Caco-2 (cell line): Measurements from ENCODE around the gene NSF. TPM values are rescaled to one million over a fixed set of nuclear protein-coding genes. Genes with fewer than 3 reads are reported as not detected.
"Not testable (repeated sequence)": the region's sequence is repeated elsewhere in the genome, so short reads cannot be mapped to it uniquely, and the experiment has no call there.

Experiments
- BruUV-seq: library from RNA; stranded (reverse); fragments of 400-500 nt; replicated peaks from 2 replicates; lab custom pipeline; 2021; lab: Mats Ljungman, UMichigan
- CTCF ChIA-PET: fragments of 300-600 bp; sonication (Branson Sonifier 250); formaldehyde crosslinking; loops from one replicate; lab custom pipeline; 2022; ENCODE audit warnings: antibody characterized with exemption; lab: Charles Lee
- POLR2A ChIA-PET: fragments of 300-600 bp; sonication (Branson Sonifier 250); formaldehyde crosslinking; loops from one replicate; lab custom pipeline; 2022; ENCODE audit warnings: antibody characterized with exemption; lab: Charles Lee
- DNase-seq, 2 experiments: peaks; one replicate each; pipeline versions ENCODE4 v3.0.0 to v3.0.0-alpha.2; 2020 to 2022
- H3K27me3 ChIP-seq: replicated peaks from 2 replicates; pipeline ENCODE4 v1.6.0; 2011; ENCODE audit warnings: low read length; ENCODE audit not compliant: control insufficient read depth, insufficient read depth
- H3K36me3 ChIP-seq: 2 replicates; pipeline ENCODE4 v1.5.1; 2011; ENCODE audit warnings: low read length; ENCODE audit not compliant: control insufficient read depth, insufficient read depth
- H3K4me1 ChIP-seq: fragments of 250-450 bp; sonication (Bioruptor Pico); 2 replicates; pipeline ENCODE4 v1.5.1; 2020; ENCODE audit warnings: mild to moderate bottlenecking
- H3K4me3 ChIP-seq: 2 replicates; pipeline ENCODE4 v1.5.1; 2011; ENCODE audit warnings: low read depth, mild to moderate bottlenecking, control low read depth, low read length
- H3K9me3 ChIP-seq: fragments of 250-450 bp; sonication (Bioruptor Pico); 2 replicates; pipeline ENCODE4 v1.5.1; 2020; ENCODE audit warnings: mild to moderate bottlenecking, moderate library complexity
- H3K27ac Mint-ChIP-seq: one replicate; pipeline ENCODE4 v1.8.0; 2022; ENCODE audit warnings: mixed read lengths; ENCODE audit not compliant: unreplicated experiment
- H3K27me3 Mint-ChIP-seq: one replicate; pipeline ENCODE4 v1.8.0; 2022; ENCODE audit warnings: mixed read lengths; ENCODE audit not compliant: insufficient read depth, unreplicated experiment
- H3K36me3 Mint-ChIP-seq: one replicate; pipeline ENCODE4 v1.8.0; 2022; ENCODE audit warnings: mild to moderate bottlenecking, mixed read lengths; ENCODE audit not compliant: insufficient read depth, unreplicated experiment
- H3K4me1 Mint-ChIP-seq: one replicate; pipeline ENCODE4 v1.8.0; 2022; ENCODE audit warnings: low read depth, mixed read lengths; ENCODE audit not compliant: unreplicated experiment
- H3K4me3 Mint-ChIP-seq: one replicate; pipeline ENCODE4 v1.8.0; 2022; ENCODE audit warnings: mild to moderate bottlenecking, moderate library complexity, mixed read lengths; ENCODE audit not compliant: unreplicated experiment
- H3K9me3 Mint-ChIP-seq: one replicate; pipeline ENCODE4 v1.8.0; 2022; ENCODE audit warnings: mixed read lengths; ENCODE audit not compliant: unreplicated experiment
- intact Hi-C: fragments of 100-400 bp; cut with micrococcal nuclease; formaldehyde crosslinking; loops from one replicate; pipeline ENCODE4 v1.10.0; 2022; ENCODE audit not compliant: unreplicated experiment
- total RNA-seq: library from RNA; stranded (reverse); gene quantifications from 2 replicates; pipeline ENCODE4 v1.2.3, GENCODE V29; 2022

NSF gene
- total RNA-seq, 1 experiment from 2014 or later = 53.8 TPM

DNA sequence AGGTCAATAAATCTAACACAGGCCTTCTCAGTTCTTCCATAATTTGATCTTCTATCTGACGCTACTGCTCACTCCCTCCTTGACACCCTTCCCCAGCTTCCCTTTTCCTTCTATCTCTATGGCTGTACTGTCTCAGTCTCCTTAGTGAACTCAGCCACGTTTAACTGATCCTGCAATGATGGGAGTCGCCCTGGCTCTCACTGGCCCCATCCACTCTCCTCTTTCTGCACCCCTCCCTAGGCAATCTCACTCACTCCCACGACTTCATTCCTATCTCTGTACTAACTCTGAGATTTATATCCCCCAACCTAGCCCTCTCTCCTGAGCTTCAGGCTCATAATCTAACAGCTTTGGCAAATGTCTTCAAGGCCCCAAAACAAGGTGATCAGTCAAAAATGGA is 18.7 kb upstream of the NSF start:
- CTCF ChIA-PET, H3K36me3 Mint-ChIP-seq, POLR2A ChIA-PET: not testable (repeated sequence)

DNA sequence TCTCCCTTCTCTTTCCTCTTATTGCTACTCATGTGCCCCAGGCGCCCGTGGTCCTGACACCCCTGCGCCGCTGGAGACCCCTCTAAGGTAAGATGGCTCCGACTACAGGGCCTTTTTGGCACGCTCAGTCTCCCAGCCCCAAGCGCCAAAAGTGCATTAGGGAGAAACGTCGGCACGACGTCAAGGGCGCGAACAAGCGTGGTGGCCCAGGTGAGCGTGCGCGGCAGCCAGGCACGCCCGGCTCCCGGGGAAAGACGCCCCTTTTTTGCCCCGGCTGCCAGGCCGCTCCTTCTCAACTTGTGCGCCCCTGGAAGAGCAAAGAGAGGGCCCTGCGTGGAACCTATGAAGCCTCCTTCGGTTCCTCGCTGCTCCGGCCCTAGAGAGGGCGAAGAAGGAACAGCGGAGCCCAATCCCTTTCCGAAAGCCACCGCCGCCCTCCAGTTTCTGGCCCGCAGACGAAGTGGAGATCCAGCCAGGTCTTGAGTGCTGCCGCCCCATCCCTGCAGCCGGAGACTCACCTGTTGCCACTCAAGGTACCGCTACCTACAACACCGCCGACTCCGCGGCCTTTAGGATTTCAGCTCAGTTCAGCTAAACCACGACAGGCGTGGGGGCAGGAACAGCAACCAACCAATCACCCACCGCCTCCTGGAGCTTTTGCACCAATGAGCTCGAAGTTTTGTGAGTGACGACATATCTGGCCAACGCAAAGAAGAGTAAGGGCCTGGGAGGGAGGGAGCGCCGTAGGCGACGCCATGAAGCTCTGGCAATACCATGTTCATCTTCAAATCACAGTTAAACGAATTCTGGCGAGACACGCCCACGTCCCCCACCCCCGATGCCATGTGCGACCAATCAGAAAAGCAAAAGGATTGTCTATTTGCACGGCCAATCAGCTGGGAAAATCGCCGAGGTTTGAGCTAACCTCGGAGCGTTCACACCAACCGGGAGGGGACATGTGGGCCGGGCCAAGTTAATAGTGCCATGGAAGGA is 11.1 kb upstream of the NSF start, which contains the start of gene ARL17A:
TSS of gene ARL17A (minus strand) at position 609 of the 993 bp plus-strand sequence. CDS start 3,369 bp downstream, outside the sequence.
- H3K4me1 Mint-ChIP-seq, H3K27ac Mint-ChIP-seq, H3K9me3 Mint-ChIP-seq, CTCF ChIA-PET, H3K27me3 ChIP-seq, H3K36me3 ChIP-seq, BruUV-seq, H3K4me1 ChIP-seq, H3K36me3 Mint-ChIP-seq, H3K27me3 Mint-ChIP-seq, intact Hi-C loops, POLR2A ChIA-PET, H3K9me3 ChIP-seq: not testable (repeated sequence)
- peak within 1 kb of the TSS; percentile 55 for H3K4me3 Mint-ChIP-seq
- peak; percentile 90 to 96 for DNase-seq
- peak within 1 kb of the TSS; percentile 21; the same call in 1 of the 2 replicates for H3K4me3 ChIP-seq

More for the DNA sequence above, 18.7 kb upstream of the NSF start:
- DNase-seq, H3K9me3 Mint-ChIP-seq, intact Hi-C loops, H3K4me1 Mint-ChIP-seq, H3K4me3 Mint-ChIP-seq, H3K4me1 ChIP-seq, H3K27me3 ChIP-seq, H3K36me3 ChIP-seq, H3K9me3 ChIP-seq, H3K4me3 ChIP-seq, H3K27ac Mint-ChIP-seq, H3K27me3 Mint-ChIP-seq, BruUV-seq: not testable (repeated sequence)

DNA sequence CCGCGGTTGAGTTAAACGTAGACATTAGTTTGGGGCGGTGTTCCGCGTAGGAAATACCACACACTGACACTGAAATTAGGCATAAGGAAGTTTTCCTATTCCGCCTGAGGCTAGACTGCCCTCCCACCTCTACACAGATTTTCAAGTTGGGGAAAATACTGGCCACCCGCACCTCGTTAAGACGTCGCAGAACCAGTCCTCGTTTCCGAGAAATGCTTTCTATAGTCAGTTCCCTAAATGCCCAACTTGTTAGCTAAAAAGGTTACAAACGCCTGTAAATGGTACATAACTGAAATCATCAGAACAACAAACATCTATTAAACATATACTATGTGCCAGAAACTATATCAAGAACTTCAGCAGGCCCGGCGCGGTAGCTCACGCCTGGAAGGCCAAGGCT is 10.4 kb upstream of the NSF start:
- H3K36me3 ChIP-seq, CTCF ChIA-PET, H3K4me1 ChIP-seq, H3K27me3 Mint-ChIP-seq, intact Hi-C loops, H3K9me3 ChIP-seq, POLR2A ChIA-PET, H3K36me3 Mint-ChIP-seq, DNase-seq, H3K4me1 Mint-ChIP-seq, H3K27me3 ChIP-seq, H3K9me3 Mint-ChIP-seq, H3K27ac Mint-ChIP-seq: not testable (repeated sequence)
- H3K4me3 Mint-ChIP-seq = peak overlapping the region; percentile 55
- BruUV-seq = TSS peak; percentile 94
- H3K4me3 ChIP-seq = peak overlapping the region; percentile 21; the same call in 1 of the 2 replicates

- H3K27me3 Mint-ChIP-seq, H3K36me3 ChIP-seq, POLR2A ChIA-PET, H3K4me3 Mint-ChIP-seq, H3K4me3 ChIP-seq, intact Hi-C loops, H3K4me1 Mint-ChIP-seq, H3K4me1 ChIP-seq, H3K9me3 Mint-ChIP-seq, H3K27ac Mint-ChIP-seq, DNase-seq, CTCF ChIA-PET, H3K27me3 ChIP-seq, H3K9me3 ChIP-seq, BruUV-seq, H3K36me3 Mint-ChIP-seq: not testable (repeated sequence)
Observed at GRCh38 chr17:46585444-46585843, 5.0 kb upstream of the NSF start.

DNA sequence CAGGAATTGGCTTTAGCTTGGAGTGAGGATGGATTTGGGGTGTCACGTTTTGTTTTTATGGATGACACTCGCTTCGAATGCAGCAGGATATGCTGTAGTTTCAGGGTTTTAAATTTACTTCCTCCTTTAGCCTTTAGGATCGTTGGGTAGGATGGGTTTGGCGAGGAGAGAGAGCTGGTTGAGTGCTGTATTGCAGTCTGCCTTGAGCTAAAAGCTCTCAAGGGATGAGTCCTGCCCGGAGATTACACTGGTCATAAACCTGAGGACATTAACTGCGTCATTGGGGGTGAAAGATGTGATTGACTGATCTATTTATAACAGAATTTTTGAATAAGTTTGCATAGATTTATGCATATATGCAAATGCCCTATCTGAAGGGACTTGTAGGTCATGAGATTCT is 863 bp downstream of the NSF start:
- TSS peak; percentile 29 for BruUV-seq
- CTCF ChIA-PET, H3K4me3 Mint-ChIP-seq: not testable (repeated sequence)

DNA sequence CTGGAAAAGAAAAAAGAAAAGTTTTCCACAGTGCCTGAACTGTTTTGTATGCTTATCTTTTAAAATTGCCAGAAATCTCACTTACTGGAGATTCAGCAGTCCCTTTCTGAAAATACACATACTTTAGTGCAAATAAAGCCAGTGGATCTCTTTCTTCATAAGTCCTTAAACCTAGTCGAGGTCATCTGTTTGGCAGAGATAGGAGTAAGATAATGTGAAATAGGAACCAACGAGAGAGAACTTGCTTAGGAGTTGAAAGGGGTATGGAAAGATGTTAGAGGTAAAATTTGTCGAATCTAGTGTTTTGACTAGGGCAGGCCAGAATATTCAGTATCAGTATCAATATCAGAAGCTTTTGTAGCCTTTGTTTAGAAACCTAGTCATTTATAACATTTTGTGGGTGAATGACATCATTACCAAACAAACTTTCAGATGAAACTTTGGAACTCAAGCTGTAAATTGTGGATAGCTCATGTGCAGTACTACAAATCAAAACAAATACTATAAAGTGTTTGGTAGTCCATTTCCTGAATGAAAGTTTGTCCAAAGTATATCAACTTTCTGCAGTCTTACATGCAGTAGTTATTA is 8.0 kb downstream of the NSF start:
- DNase-seq, CTCF ChIA-PET, H3K4me3 Mint-ChIP-seq, H3K4me1 ChIP-seq, H3K27me3 ChIP-seq, H3K36me3 Mint-ChIP-seq, H3K27ac Mint-ChIP-seq, H3K4me3 ChIP-seq, intact Hi-C loops, H3K27me3 Mint-ChIP-seq, H3K9me3 ChIP-seq, H3K9me3 Mint-ChIP-seq, H3K4me1 Mint-ChIP-seq, POLR2A ChIA-PET, H3K36me3 ChIP-seq: not testable (repeated sequence)
- BruUV-seq = TSS peak; percentile 4

More for the DNA sequence above, 863 bp downstream of the NSF start:
- H3K36me3 ChIP-seq, H3K27ac Mint-ChIP-seq, H3K27me3 ChIP-seq, H3K9me3 Mint-ChIP-seq, H3K4me3 ChIP-seq, H3K4me1 ChIP-seq, DNase-seq, POLR2A ChIA-PET, H3K9me3 ChIP-seq, H3K4me1 Mint-ChIP-seq, H3K36me3 Mint-ChIP-seq, intact Hi-C loops, H3K27me3 Mint-ChIP-seq: not testable (repeated sequence)
